Body of pancreas (tissue), 4 donors: ENCODE measurements around the gene KRT83. TPM values are rescaled to one million over a fixed set of nuclear protein-coding genes. Genes with fewer than 3 reads are reported as not detected.

Experiments
- ATAC-seq: fragments of 150-250 bp; one replicate; pipeline ENCODE4 v1.9.1; 2016
- DNase-seq, 4 donors: peaks; one replicate each; pipeline ENCODE4 v3.0.0-alpha.2; 2019
- H3K27ac ChIP-seq, 4 donors: fragments of 200-600 bp; sonication (generic); 1 replicate in 3 of 4; 2 replicates in 1 of 4; pipeline versions ENCODE4 v1.5.1 to v1.6.1; 2016 to 2019; ENCODE audit warnings: mild to moderate bottlenecking in 1 of 4, mixed read lengths in 1 of 4, moderate library complexity in 1 of 4
- H3K27me3 ChIP-seq, 2 donors: fragments of 200-600 bp; sonication (generic); one replicate each; pipeline ENCODE4 v1.6.0; 2016; ENCODE audit warnings: mild to moderate bottlenecking in 1 of 2
- H3K36me3 ChIP-seq, 2 donors: fragments of 200-600 bp; sonication (generic); replicated peaks in 1 of 2; 2 replicates each; pipeline ENCODE4 v1.5.1; 2016; ENCODE audit warnings: low read depth in 2 of 2; ENCODE audit not compliant: insufficient read depth in 1 of 2
- H3K4me1 ChIP-seq: fragments of 200-600 bp; sonication (generic); one replicate; pipeline ENCODE4 v1.6.0; 2016
- H3K4me3 ChIP-seq, 2 donors: fragments of 200-600 bp; sonication (generic); 1 replicate in 1 of 2; 2 replicates in 1 of 2; pipeline ENCODE4 v1.5.1; 2016 to 2019
- H3K9me3 ChIP-seq, 3 donors: fragments of 200-600 bp; sonication (generic); 1 replicate in 2 of 3; 2 replicates in 1 of 3; pipeline ENCODE4 v1.5.1; 2016
- POLR2A ChIP-seq, 3 donors: fragments of 450-650 bp; IDR thresholded peaks; one replicate each; pipeline ENCODE4 v1.6.1; 2016; ENCODE audit warnings: antibody characterized with exemption in 3 of 3, mild to moderate bottlenecking in 2 of 3
- WGBS, 2 donors: methylation state at CpG; one replicate each; pipeline ENCODE4 v1.1.5; 2017; 5-methylcytosine and 5-hydroxymethylcytosine counted together
- intact Hi-C: fragments of 100-400 bp; cut with DNase I; formaldehyde crosslinking; loops from one replicate; pipeline ENCODE4 v1.15.1; 2023
- total RNA-seq, 2 donors: library from RNA; depleted of rRNA; stranded (reverse); fragments of >200 nt; gene quantifications; one replicate each; pipeline ENCODE4 v1.1.0, GENCODE V29; 2016
- TF ChIP-seq, protein P1 (sequence below), 7 experiments: fragments of 450-650 bp in 4 of 7; fragments of 200-600 bp in 3 of 7; sonication (generic) in 3 of 7; IDR thresholded peaks; one replicate each; pipeline ENCODE4 v1.5.1; 2016 to 2019; ENCODE audit warnings: antibody characterized with exemption in 7 of 7

KRT83 gene
- total RNA-seq, 2 donors from 2014 or later, result not detected

DNA sequence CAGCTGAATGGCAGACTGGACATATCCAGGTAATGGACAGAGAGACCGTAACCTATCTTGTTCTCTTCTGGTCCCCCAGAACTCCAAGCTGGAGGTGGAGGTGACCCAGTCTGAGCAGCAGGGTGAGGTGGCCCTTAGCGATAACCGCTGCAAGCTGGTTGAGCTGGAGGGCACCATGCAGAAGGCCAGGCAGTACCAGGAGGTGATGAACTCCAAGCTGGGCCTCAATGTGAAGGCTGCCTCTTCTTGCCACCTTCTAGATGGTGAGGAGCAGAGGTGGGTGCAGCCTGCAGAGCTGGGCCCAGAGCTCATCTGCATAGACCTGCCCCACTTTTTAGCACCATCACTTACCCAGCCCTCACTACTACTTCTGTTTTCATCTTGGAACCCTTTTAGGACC is 53.9 kb downstream of the KRT83 start:
- H3K4me3 ChIP-seq, result no peak overlapping the region
- intact Hi-C loops, result no loop called here
- no peaks in the 10 kb centered on the region for H3K27me3 ChIP-seq
- TF ChIP-seq, protein P1, sequence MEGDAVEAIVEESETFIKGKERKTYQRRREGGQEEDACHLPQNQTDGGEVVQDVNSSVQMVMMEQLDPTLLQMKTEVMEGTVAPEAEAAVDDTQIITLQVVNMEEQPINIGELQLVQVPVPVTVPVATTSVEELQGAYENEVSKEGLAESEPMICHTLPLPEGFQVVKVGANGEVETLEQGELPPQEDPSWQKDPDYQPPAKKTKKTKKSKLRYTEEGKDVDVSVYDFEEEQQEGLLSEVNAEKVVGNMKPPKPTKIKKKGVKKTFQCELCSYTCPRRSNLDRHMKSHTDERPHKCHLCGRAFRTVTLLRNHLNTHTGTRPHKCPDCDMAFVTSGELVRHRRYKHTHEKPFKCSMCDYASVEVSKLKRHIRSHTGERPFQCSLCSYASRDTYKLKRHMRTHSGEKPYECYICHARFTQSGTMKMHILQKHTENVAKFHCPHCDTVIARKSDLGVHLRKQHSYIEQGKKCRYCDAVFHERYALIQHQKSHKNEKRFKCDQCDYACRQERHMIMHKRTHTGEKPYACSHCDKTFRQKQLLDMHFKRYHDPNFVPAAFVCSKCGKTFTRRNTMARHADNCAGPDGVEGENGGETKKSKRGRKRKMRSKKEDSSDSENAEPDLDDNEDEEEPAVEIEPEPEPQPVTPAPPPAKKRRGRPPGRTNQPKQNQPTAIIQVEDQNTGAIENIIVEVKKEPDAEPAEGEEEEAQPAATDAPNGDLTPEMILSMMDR (IDR thresholded peaks at IDR 0.05), result no peak
- no peak for TF ChIP-seq POLR2A (IDR thresholded peaks at IDR 0.05)
- DNase-seq, result peak in 1 of 4 donors; percentile 7
- 100% methylated on average over 2 to 3 of the region's 3 CpGs for WGBS, 2 donors
- no peaks in the 10 kb centered on the region for H3K9me3 ChIP-seq
- H3K36me3 ChIP-seq, result no peaks in the 10 kb centered on the region
- no peak for ATAC-seq
- H3K27ac ChIP-seq, result no peak overlapping the region
- H3K4me1 ChIP-seq, result peaks cover 17% of the 10 kb centered on the region

GRCh38 chr12:52266514-52266913 is 54.7 kb downstream of the KRT83 start:
- TF ChIP-seq, protein P1 (IDR thresholded peaks at IDR 0.05), result no peak
- no peak for TF ChIP-seq POLR2A (IDR thresholded peaks at IDR 0.05)
- Histone ChIP-seq H3K27ac (no peak overlapping the region), H3K4me3 (no peak overlapping the region), H3K4me1 (peaks cover 17% of the 10 kb centered on the region), H3K9me3 (no peaks in the 10 kb centered on the region), H3K36me3 (no peaks in the 10 kb centered on the region), H3K27me3 (no peaks in the 10 kb centered on the region)
- ATAC-seq (peak; percentile 63), DNase-seq (peak; percentile 70 to 79 (median 78))
- intact Hi-C loops, result no loop called here
- 45 to 60% methylated on average over 2 of the region's 2 CpGs for WGBS, 2 donors

DNA sequence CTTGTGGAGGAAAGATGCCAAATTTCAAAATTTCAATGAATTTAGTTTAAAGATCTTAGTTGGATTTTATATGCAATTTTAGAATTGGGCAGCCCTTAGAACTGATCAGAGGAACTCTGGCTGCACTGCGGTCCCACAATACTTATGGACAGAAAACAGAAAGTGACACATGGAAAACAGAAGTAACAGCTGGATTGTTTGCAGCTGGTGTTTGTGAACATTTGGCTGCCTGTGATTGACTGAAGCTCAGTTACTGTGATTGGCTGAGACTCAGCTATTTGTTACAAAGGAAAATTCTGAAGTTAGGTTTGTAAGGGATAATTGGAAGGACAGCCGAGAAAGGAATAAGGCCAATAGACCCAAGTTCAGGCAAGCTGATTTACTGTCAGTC is 56.8 kb downstream of the KRT83 start:
- intact Hi-C loops, result no loop called here
- Histone ChIP-seq H3K4me3 (no peak overlapping the region), H3K9me3 (no peaks in the 10 kb centered on the region), H3K4me1 (peaks cover 32% of the 10 kb centered on the region), H3K27ac (no peak overlapping the region), H3K27me3 (no peaks in the 10 kb centered on the region), H3K36me3 (no peaks in the 10 kb centered on the region)
- TF ChIP-seq, protein P1 (IDR thresholded peaks at IDR 0.05), result no peak
- TF ChIP-seq POLR2A (IDR thresholded peaks at IDR 0.05), result no peak
- no peak for ATAC-seq
- 90 to 92% methylated on average over 2 of the region's 2 CpGs for WGBS, 2 donors
- peak in 1 of 4 donors; percentile 2 for DNase-seq

Other genes starting within 250 kb of the KRT83 start
- under 1 TPM; 0.26 to 0.66 TPM for gene SMIM41, start 241.7 kb downstream of the KRT83 start, total RNA-seq
- 10 to 100 TPM; 10.2 to 11.9 TPM for gene KRT80, start 129.4 kb downstream of the KRT83 start, total RNA-seq
- gene KRT7, start 88.2 kb downstream of the KRT83 start, total RNA-seq, result 100 to 1,000 TPM in 1 of 2 donors, 10 to 100 TPM in 1; 69.2 to 196 TPM
- 1 to 10 TPM; 1.8 to 8.6 TPM for gene KRT86, start 46.8 kb downstream of the KRT83 start, total RNA-seq
- gene KRT81, start 29.9 kb downstream of the KRT83 start, total RNA-seq, result not detected
- not detected for gene KRT85, start 46.1 kb upstream of the KRT83 start, total RNA-seq
- gene KRT84, start 64.3 kb upstream of the KRT83 start, total RNA-seq, result not detected
- gene KRT82, start 84.9 kb upstream of the KRT83 start, total RNA-seq, result not detected
- gene KRT75, start 113.0 kb upstream of the KRT83 start, total RNA-seq, result not detected
- gene KRT6B, start 130.7 kb upstream of the KRT83 start, total RNA-seq, result not detected
- not detected for gene KRT6C, start 152.4 kb upstream of the KRT83 start, total RNA-seq
- not detected for gene KRT6A, start 171.9 kb upstream of the KRT83 start, total RNA-seq
- gene KRT5, start 199.0 kb upstream of the KRT83 start, total RNA-seq, result 1 to 10 TPM in 1 of 2 donors, under 1 TPM in 1; 0.52 to 2.0 TPM
- gene KRT71, start 231.7 kb upstream of the KRT83 start, total RNA-seq, result not detected